Parathyroid adenoma (tissue), 2 donors: ENCODE measurements around the gene WDR37.
A peak's percentile ranks its signal among the peaks of the same experiment; 100 is the strongest.

Experiments
- H2AFZ ChIP-seq: fragments of 300-600 bp; sonication (generic); one replicate; pipeline ENCODE4 v1.7.0; 2017; ENCODE audit warnings: antibody characterized with exemption, mild to moderate bottlenecking
- H3K27ac ChIP-seq: fragments of 300-600 bp; sonication (generic); one replicate; pipeline ENCODE4 v1.7.0; 2017
- H3K27me3 ChIP-seq: fragments of 300-600 bp; sonication (generic); one replicate; pipeline ENCODE4 v1.7.0; 2017; ENCODE audit warnings: low read length; ENCODE audit not compliant: control insufficient read depth, insufficient read depth
- H3K36me3 ChIP-seq: fragments of 300-600 bp; sonication (generic); one replicate; pipeline ENCODE4 v1.7.0; 2017; ENCODE audit warnings: low read length; ENCODE audit not compliant: control insufficient read depth, insufficient read depth
- H3K4me1 ChIP-seq: fragments of 300-600 bp; sonication (generic); one replicate; pipeline ENCODE4 v1.7.0; 2017; ENCODE audit warnings: control low read depth
- H3K4me2 ChIP-seq: fragments of 300-600 bp; sonication (generic); one replicate; pipeline ENCODE4 v1.7.0; 2017; ENCODE audit warnings: low read length
- H3K4me3 ChIP-seq: fragments of 300-600 bp; sonication (generic); one replicate; pipeline ENCODE4 v1.7.0; 2017; ENCODE audit warnings: low read depth, low read length
- H3K79me2 ChIP-seq: fragments of 300-600 bp; sonication (generic); one replicate; pipeline ENCODE4 v1.7.0; 2017; ENCODE audit warnings: control low read depth
- H3K9ac ChIP-seq: fragments of 300-600 bp; sonication (generic); one replicate; pipeline ENCODE4 v1.7.0; 2017; ENCODE audit warnings: mild to moderate bottlenecking
- H3K9me3 ChIP-seq: fragments of 300-600 bp; sonication (generic); one replicate; pipeline ENCODE4 v1.7.0; 2017; ENCODE audit warnings: low read length; ENCODE audit not compliant: control insufficient read depth
- CTCF ChIP-seq: fragments of 300-600 bp; sonication (generic); IDR thresholded peaks from one replicate; pipeline ENCODE4 v1.7.0; 2017; ENCODE audit warnings: antibody characterized with exemption, mild to moderate bottlenecking
- donor health status: primary hyperparathyroidism.

Gene WDR37

DNA sequence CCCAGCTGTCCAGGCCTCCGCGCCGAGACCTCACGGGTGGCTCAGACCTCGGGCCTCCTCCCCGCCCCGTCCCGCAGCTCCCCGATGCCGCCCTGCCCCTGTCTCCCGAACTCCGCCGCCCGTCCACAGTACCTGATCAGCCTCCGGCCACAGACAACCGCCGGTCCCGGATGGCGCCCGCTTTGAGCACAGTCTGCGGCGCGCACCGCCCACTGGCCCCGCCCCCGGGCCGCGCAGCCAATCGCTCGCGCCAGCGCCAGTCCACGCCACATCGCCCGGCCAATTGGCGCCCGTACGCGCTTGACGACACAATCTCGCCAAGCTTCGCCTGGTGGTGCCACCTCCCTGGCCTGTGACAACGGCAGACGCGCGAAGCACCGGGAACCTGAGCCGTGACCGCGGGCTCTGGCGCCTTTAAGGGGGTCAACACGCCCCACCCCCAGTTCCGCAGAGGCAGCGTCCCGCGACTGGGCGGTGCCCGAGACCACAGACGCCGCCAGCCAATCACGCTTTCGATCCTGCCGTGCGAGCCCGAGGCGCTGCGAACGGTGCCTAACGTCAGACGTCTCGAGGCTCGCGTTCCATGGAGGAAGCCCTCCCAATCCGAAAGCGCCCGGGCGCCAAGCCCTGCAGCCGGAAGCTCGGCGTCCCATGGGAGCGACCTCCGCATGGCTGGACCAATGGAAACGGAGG is 7.3 kb upstream of the WDR37 start, which contains the start of gene IDI1:
Gene IDI1, minus strand, starts transcription at position 388 of the 693 bp plus-strand sequence. Its CDS starts 116 bp downstream, at position 272.
- Histone ChIP-seq H2AFZ (peak within 1 kb of the TSS; percentile 88), H3K36me3 (no peaks in the 10 kb centered on the region), H3K9me3 (no peaks in the 10 kb centered on the region), H3K27ac (peak within 1 kb of the TSS; percentile 99), H3K9ac (peak within 1 kb of the TSS; percentile 25), H3K79me2 (peaks cover 10% of the 10 kb centered on the region), H3K4me2 (peak within 1 kb of the TSS; percentile 82), H3K27me3 (no peaks in the 10 kb centered on the region), H3K4me3 (peak within 1 kb of the TSS; percentile 81), H3K4me1 (peaks cover 7% of the 10 kb centered on the region)
- TF ChIP-seq CTCF = peak; percentile 14

- H3K27ac ChIP-seq = peak overlapping the region; percentile 99
- H3K27me3 ChIP-seq = no peaks in the 10 kb centered on the region
- no peak for TF ChIP-seq CTCF
- no peak overlapping the region for H3K9ac ChIP-seq
- peaks cover 12% of the 10 kb centered on the region for H3K4me1 ChIP-seq
- H3K4me2 ChIP-seq = peak overlapping the region; percentile 82
- H3K4me3 ChIP-seq = peak overlapping the region; percentile 81
- H3K9me3 ChIP-seq = no peaks in the 10 kb centered on the region
- H3K79me2 ChIP-seq = peaks cover 12% of the 10 kb centered on the region
- H3K36me3 ChIP-seq = no peaks in the 10 kb centered on the region
- H2AFZ ChIP-seq = peak overlapping the region; percentile 88
Observed at GRCh38 chr10:1049425-1049958, 6.7 kb upstream of the WDR37 start.

DNA sequence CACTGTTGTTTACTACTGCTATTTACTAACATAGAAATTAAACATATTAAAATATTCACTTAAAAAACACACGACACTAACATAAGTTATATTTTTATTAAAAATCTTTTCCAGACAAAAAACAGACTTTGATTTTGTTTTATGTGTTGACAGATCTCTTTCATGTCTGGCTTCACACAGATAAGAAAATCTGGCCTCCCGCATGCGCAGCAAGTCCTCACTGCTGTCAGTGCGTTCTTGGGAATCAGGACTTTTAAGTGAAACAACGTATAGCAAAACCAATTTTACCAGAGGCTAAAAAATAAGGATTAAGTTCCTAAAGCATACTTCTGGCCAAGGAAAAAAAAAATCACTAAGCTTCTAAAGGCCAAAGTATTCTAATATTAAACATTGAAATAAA is 6.0 kb upstream of the WDR37 start:
- no peak overlapping the region for H3K9ac ChIP-seq
- H3K4me1 ChIP-seq = peaks cover 16% of the 10 kb centered on the region
- H3K9me3 ChIP-seq = no peaks in the 10 kb centered on the region
- peaks cover 12% of the 10 kb centered on the region for H3K79me2 ChIP-seq
- H3K27ac ChIP-seq = peak overlapping the region; percentile 99
- TF ChIP-seq CTCF = no peak
- H3K36me3 ChIP-seq = no peaks in the 10 kb centered on the region
- H3K27me3 ChIP-seq = no peaks in the 10 kb centered on the region
- H2AFZ ChIP-seq = no peak overlapping the region
- peak overlapping the region; percentile 82 for H3K4me2 ChIP-seq
- H3K4me3 ChIP-seq = peak overlapping the region; percentile 81

DNA sequence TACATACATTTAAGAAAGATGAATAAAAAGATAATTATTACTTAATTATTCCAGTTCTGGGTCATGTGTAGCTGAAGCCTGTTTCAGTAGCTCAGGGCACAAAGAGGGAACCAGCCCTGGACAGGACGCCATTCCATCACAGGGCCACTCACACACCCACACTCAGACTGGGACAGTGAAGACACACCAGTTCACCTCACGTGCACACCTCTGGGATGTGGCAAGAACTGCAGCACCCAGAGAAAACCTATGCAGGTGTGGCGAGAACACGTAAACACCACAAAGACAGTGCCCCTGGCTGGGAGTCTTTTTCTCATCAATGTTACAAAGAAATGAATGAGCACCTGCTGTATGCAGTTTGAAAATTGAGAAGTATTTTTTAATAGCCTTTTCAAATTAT is 5.6 kb upstream of the WDR37 start:
- Histone ChIP-seq H3K27me3 (no peaks in the 10 kb centered on the region), H2AFZ (no peak overlapping the region), H3K79me2 (peaks cover 12% of the 10 kb centered on the region), H3K4me2 (no peak overlapping the region), H3K4me1 (peaks cover 16% of the 10 kb centered on the region), H3K27ac (no peak overlapping the region), H3K36me3 (no peaks in the 10 kb centered on the region), H3K9me3 (no peaks in the 10 kb centered on the region), H3K9ac (no peak overlapping the region), H3K4me3 (no peak overlapping the region)
- TF ChIP-seq CTCF = no peak
